SK-N-SH (cell line): ENCODE data around the gene PPP2CA. TPM values are rescaled to one million over a fixed set of nuclear protein-coding genes. Genes with fewer than 3 reads are reported as not detected.

ENCODE experiments used
- CTCF ChIA-PET: fragments of 300-600, 350-600 bp; formaldehyde crosslinking; extraction: SDS; loops from one replicate; lab custom pipeline; 2021; lab: Yijun Ruan, JAX
- POLR2A ChIA-PET: fragments of 350-600 bp; sonication (Branson Sonifier 250); formaldehyde crosslinking; extraction: SDS; loops from one replicate; lab custom pipeline; 2020; ENCODE audit warnings: antibody characterized with exemption, inconsistent platforms; lab: Yijun Ruan, JAX
- DNase-seq: peaks from one replicate; pipeline ENCODE4 v3.0.0; 2012
- H2AFZ ChIP-seq: fragments of 200-600 bp; sonication (generic); 2 replicates; pipeline ENCODE4 v1.8.1; 2016; ENCODE audit warnings: antibody characterized with exemption, mild to moderate bottlenecking, low read depth
- H3F3A ChIP-seq: fragments of 200-600 bp; sonication (generic); replicated peaks from 2 replicates; pipeline ENCODE3; 2016; ENCODE audit warnings: antibody characterized with exemption, mild to moderate bottlenecking; ENCODE audit not compliant: insufficient read depth
- H3K27ac ChIP-seq, 2 experiments: fragments of 200-500 bp in 1 of 2; fragments of 200-600 bp in 1 of 2; sonication (Bioruptor generic) in 1 of 2; sonication (generic), shearing (Covaris generic) in 1 of 2; 2 replicates each; pipeline versions ENCODE4 v1.5.1 to v1.6.1; 2014 to 2016; ENCODE audit warnings: low read depth in 2 of 2, inconsistent platforms in 1 of 2, low read length in 1 of 2, mild to moderate bottlenecking in 1 of 2, mixed read lengths in 1 of 2
- H3K27me3 ChIP-seq: fragments of 200-600 bp; sonication (generic), shearing (Covaris generic); 2 replicates; pipeline ENCODE4 v1.6.1; 2016; ENCODE audit warnings: mixed run types; ENCODE audit not compliant: insufficient read depth
- H3K36me3 ChIP-seq, 2 experiments: fragments of 200-500 bp in 1 of 2; fragments of 200-600 bp in 1 of 2; sonication (Bioruptor generic) in 1 of 2; sonication (generic) in 1 of 2; replicated peaks in 1 of 2; 2 replicates each; pipeline versions ENCODE3 to v1.5.1; 2014 to 2016; ENCODE audit warnings: low read length in 1 of 2, mild to moderate bottlenecking in 1 of 2; ENCODE audit not compliant: insufficient read depth in 2 of 2, control insufficient read depth in 1 of 2
- H3K4me1 ChIP-seq, 2 experiments: fragments of 200-500 bp in 1 of 2; fragments of 200-600 bp in 1 of 2; sonication (Bioruptor generic) in 1 of 2; sonication (generic), shearing (Covaris generic) in 1 of 2; 2 replicates each; pipeline versions ENCODE4 v1.5.1 to v1.6.1; 2014 to 2016; ENCODE audit warnings: low read depth in 1 of 2, low read length in 1 of 2, mixed run types in 1 of 2; ENCODE audit not compliant: insufficient read depth in 2 of 2, control insufficient read depth in 1 of 2
- H3K4me2 ChIP-seq: fragments of 200-600 bp; sonication (generic), shearing (Covaris generic); 2 replicates; pipeline ENCODE4 v1.6.1; 2017; ENCODE audit warnings: mixed run types
- H3K4me3 ChIP-seq, 2 experiments: fragments of 200-500 bp in 1 of 2; fragments of 200-600 bp in 1 of 2; sonication (Bioruptor generic) in 1 of 2; sonication (generic), shearing (Covaris generic) in 1 of 2; 2 replicates each; pipeline versions ENCODE4 v1.5.1 to v1.8.1; 2014 to 2016; ENCODE audit warnings: low read depth in 2 of 2, inconsistent platforms in 1 of 2, low read length in 1 of 2, mild to moderate bottlenecking in 1 of 2, mixed read lengths in 1 of 2, moderate library complexity in 1 of 2
- H3K79me2 ChIP-seq: fragments of 200-600 bp; sonication (generic); 2 replicates; pipeline ENCODE4 v1.8.1; 2017; ENCODE audit warnings: mild to moderate bottlenecking; ENCODE audit not compliant: insufficient read depth
- H3K9ac ChIP-seq: fragments of 200-600 bp; sonication (generic); 2 replicates; pipeline ENCODE4 v1.6.1; 2017; ENCODE audit warnings: mixed run types
- H3K9me2 ChIP-seq: fragments of 200-600 bp; sonication (generic); 2 replicates; pipeline ENCODE4 v1.6.1; 2017; ENCODE audit warnings: mixed run types
- H3K9me3 ChIP-seq: fragments of 200-600 bp; sonication (generic); 2 replicates; pipeline ENCODE4 v1.6.1; 2017; ENCODE audit warnings: mixed run types, mild to moderate bottlenecking, moderate library complexity
- H4K20me1 ChIP-seq: fragments of 200-600 bp; sonication (generic); 2 replicates; pipeline ENCODE4 v1.6.1; 2017; ENCODE audit warnings: mild to moderate bottlenecking, mixed run types; ENCODE audit not compliant: insufficient read depth
- CTCF ChIP-seq: fragments of 200-600 bp; sonication (generic); IDR thresholded peaks from 2 replicates; pipeline ENCODE4 v1.6.1; 2017; ENCODE audit warnings: antibody characterized with exemption, mild to moderate bottlenecking, moderate library complexity
- EP300 ChIP-seq, 2 experiments: IDR thresholded peaks; 2 replicates each; pipeline versions ENCODE4 v1.4.0 to v1.6.1; 2012; ENCODE audit warnings: borderline replicate concordance in 1 of 2, low read depth in 1 of 2, low read length in 1 of 2
- EZH2phosphoT487 ChIP-seq: fragments of 200-600 bp; sonication (generic); IDR thresholded peaks from 2 replicates; pipeline ENCODE4 v1.6.1; 2017; ENCODE audit warnings: low read depth, mixed run types, mild to moderate bottlenecking, antibody characterized with exemption, moderate library complexity, borderline replicate concordance
- FOSL2 ChIP-seq: IDR thresholded peaks from 2 replicates; pipeline ENCODE4 v1.4.0; 2012; ENCODE audit warnings: low read depth, mild to moderate bottlenecking, moderate library complexity, borderline replicate concordance
- GATA2 ChIP-seq: sonication (generic); formaldehyde crosslinking; IDR thresholded peaks from 2 replicates; pipeline ENCODE4 v1.5.0; 2020; ENCODE audit warnings: mild to moderate bottlenecking, missing genetic modification reagents
- IRF3 ChIP-seq: fragments of 150-350 bp; IDR thresholded peaks from 2 replicates; pipeline ENCODE4 v1.6.1; 2016; ENCODE audit warnings: mild to moderate bottlenecking, low read depth, low read length
- JUND ChIP-seq: IDR thresholded peaks from 2 replicates; pipeline ENCODE4 v1.4.0; 2012
- MAX ChIP-seq: IDR thresholded peaks from 2 replicates; pipeline ENCODE4 v1.4.0; 2012; ENCODE audit warnings: low read depth
- PBX3 ChIP-seq: IDR thresholded peaks from 2 replicates; pipeline ENCODE4; 2012
- RAD21 ChIP-seq: IDR thresholded peaks from 2 replicates; pipeline ENCODE4 v1.6.1; 2012; ENCODE audit warnings: mild to moderate bottlenecking, low read length
- RFX5 ChIP-seq: IDR thresholded peaks from 2 replicates; pipeline ENCODE4 v1.6.1; 2012; ENCODE audit warnings: mild to moderate bottlenecking, improper control_type of control experiment, low read length
- RXRA ChIP-seq: IDR thresholded peaks from 2 replicates; pipeline ENCODE4 v1.4.0; 2012; ENCODE audit warnings: low read depth, mild to moderate bottlenecking, borderline replicate concordance
- SMC3 ChIP-seq: IDR thresholded peaks from 2 replicates; pipeline ENCODE4 v1.6.1; 2012; ENCODE audit warnings: low read depth, low read length, improper control_type of control experiment
- TAF1 ChIP-seq: IDR thresholded peaks from 2 replicates; pipeline ENCODE4 v1.6.1; 2012; ENCODE audit warnings: low read depth, mild to moderate bottlenecking, low read length, moderate library complexity, borderline replicate concordance
- TCF12 ChIP-seq: IDR thresholded peaks from 2 replicates; pipeline ENCODE4 v1.4.0; 2012
- WGBS: methylation state at CpG from one replicate; pipeline ENCODE4 v1.1.6; 2017; ENCODE audit warnings: low lambda C conversion rate; 5-methylcytosine and 5-hydroxymethylcytosine counted together
- polyA plus RNA-seq, 3 experiments: library from polyadenylated mRNA; depleted of rRNA; stranded (reverse); fragments of >200 nt; gene quantifications; 2 replicates each; pipeline ENCODE4 v1.2.3, GENCODE V29; 2012

Gene PPP2CA
- polyA plus RNA-seq, 1 of the 3 experiments (the other 2 are of a cell fraction), result 146 TPM

- TF ChIP-seq CTCF (peak; percentile 87), SMC3 (peak; percentile 86), JUND (no peak), TCF12 (no peak), MAX (no peak), PBX3 (no peak), IRF3 (no peak), TAF1 (no peak), RXRA (no peak), RAD21 (peak; percentile 76), EP300 (IDR thresholded peaks at IDR 0.05; ENCODE audit: borderline replicate concordance in 1 of 2, low read depth in 1 of 2, low read length in 1 of 2) (no peak), EZH2phosphoT487 (no peak), FOSL2 (no peak)
These were observed 79.9 kb downstream of the PPP2CA start (continued) for GRCh38 chr5:134145779-134146581.

- CTCF ChIA-PET, result interaction anchor here (0.6 to 18.5 kb wide), 24 partner anchors 8 to 175 kb away, joined by 3 to 673 read pairs (median 4); partner anchors contain the start of gene TCF7
- H4K20me1 ChIP-seq, result peaks cover 64% of the 10 kb centered on the region
- no peak for DNase-seq
These were observed 80.7 kb downstream of the PPP2CA start for GRCh38 chr5:134145041-134145757.

More at GRCh38 chr5:134145041-134145757, 80.7 kb downstream of the PPP2CA start:
- Histone ChIP-seq H3K9me3 (no peaks in the 10 kb centered on the region), H3K27ac (peak overlapping the region in 1 of 2 experiments; percentile 11; a peak in 1 of 4 replicates), H3K4me1 (peaks cover 0 to 10% of the 10 kb centered on the region in 2 experiments; a peak in 1 of 4 replicates), H3K9ac (no peak overlapping the region), H3K4me2 (no peak overlapping the region), H3K4me3 (no peak overlapping the region), H2AFZ (no peak overlapping the region), H3K36me3 (peaks cover 33 to 82% of the 10 kb centered on the region in 2 experiments), H3F3A (peaks cover 18% of the 10 kb centered on the region), H3K27me3 (no peaks in the 10 kb centered on the region), H3K79me2 (peaks cover 48% of the 10 kb centered on the region), H3K9me2 (no peaks in the 10 kb centered on the region)
- POLR2A ChIA-PET, result interaction anchor here (1.1 kb wide), 1 partner anchor 38 kb away, joined by 4 read pairs; no protein-coding TSS in a partner anchor
- TF ChIP-seq RFX5 (no peak), GATA2 (CRISPR knock-in tag) (no peak), MAX (no peak)
- WGBS, result no CpG with 5 or more reads among the region's 1 CpG
